MM.1S (cell line): Measurements from ENCODE around the gene NAA25.

Experiments used
- DNase-seq: peaks from one replicate; pipeline ENCODE4 v3.0.0-alpha.2; 2015
- H2AFZ ChIP-seq: fragments of 300-600 bp; sonication (generic); 2 replicates; pipeline ENCODE4 v1.6.0; 2016; ENCODE audit warnings: antibody characterized with exemption, low read length
- H3F3A ChIP-seq: fragments of 300-600 bp; sonication (generic); 2 replicates; pipeline ENCODE4 v1.6.1; 2016; ENCODE audit warnings: mild to moderate bottlenecking, antibody characterized with exemption, low read length, moderate library complexity, mixed read lengths; ENCODE audit not compliant: insufficient read depth
- H3K27ac ChIP-seq: fragments of 300-600 bp; sonication (generic); 2 replicates; pipeline ENCODE4 v1.5.1; 2016; ENCODE audit warnings: mild to moderate bottlenecking, low read length
- H3K27me3 ChIP-seq: fragments of 300-600 bp; sonication (generic); replicated peaks from 2 replicates; pipeline ENCODE4 v1.6.0; 2016; ENCODE audit warnings: low read length; ENCODE audit not compliant: insufficient read depth
- H3K36me3 ChIP-seq: fragments of 300-600 bp; sonication (generic); replicated peaks from 2 replicates; pipeline ENCODE4 v1.6.1; 2016; ENCODE audit warnings: mild to moderate bottlenecking, low read length, mixed read lengths; ENCODE audit not compliant: insufficient read depth
- H3K4me1 ChIP-seq: fragments of 300-600 bp; sonication (generic); 2 replicates; pipeline ENCODE4 v1.6.1; 2016; ENCODE audit warnings: low read length, mixed read lengths
- H3K4me2 ChIP-seq: fragments of 300-600 bp; sonication (generic); 2 replicates; pipeline ENCODE4 v1.6.0; 2016; ENCODE audit warnings: low read depth, low read length
- H3K4me3 ChIP-seq: fragments of 300-600 bp; sonication (generic); 2 replicates; pipeline ENCODE4 v1.5.1; 2016; ENCODE audit warnings: low read length, mixed read lengths
- H3K79me2 ChIP-seq: fragments of 300-600 bp; sonication (generic); 2 replicates; pipeline ENCODE4 v1.6.1; 2016; ENCODE audit warnings: mixed run types, low read length, mixed read lengths
- H3K9ac ChIP-seq: fragments of 300-600 bp; sonication (generic); 2 replicates; pipeline ENCODE4 v1.6.1; 2016; ENCODE audit warnings: low read length, mixed read lengths
- H3K9me2 ChIP-seq: fragments of 300-600 bp; sonication (generic); replicated peaks from 2 replicates; pipeline ENCODE4 v1.6.1; 2016; ENCODE audit warnings: mild to moderate bottlenecking, low read length, mixed read lengths; ENCODE audit not compliant: insufficient read depth
- H3K9me3 ChIP-seq: fragments of 300-600 bp; sonication (generic); replicated peaks from 2 replicates; pipeline ENCODE4 v1.6.1; 2016; ENCODE audit warnings: mild to moderate bottlenecking, low read length, mixed read lengths; ENCODE audit not compliant: insufficient read depth
- H4K20me1 ChIP-seq: fragments of 300-600 bp; sonication (generic); 2 replicates; pipeline ENCODE4 v1.6.1; 2016; ENCODE audit warnings: mild to moderate bottlenecking, low read length, moderate library complexity, mixed read lengths; ENCODE audit not compliant: insufficient read depth
- CTCF ChIP-seq: fragments of 300-600 bp; sonication (generic); IDR thresholded peaks from 2 replicates; pipeline ENCODE4 v1.5.1; 2016; ENCODE audit warnings: antibody characterized with exemption, low read length, mixed read lengths
- EZH2 ChIP-seq: fragments of 300-600 bp; sonication (generic); optimal IDR thresholded peaks from 2 replicates; pipeline ENCODE3; 2017; ENCODE audit warnings: low read depth, mild to moderate bottlenecking, antibody characterized with exemption, low read length, mixed read lengths
- EZH2phosphoT487 ChIP-seq: fragments of 300-600 bp; sonication (generic); IDR thresholded peaks from 2 replicates; pipeline ENCODE4 v1.6.1; 2018; ENCODE audit warnings: antibody characterized with exemption, low read length

NAA25 gene

DNA sequence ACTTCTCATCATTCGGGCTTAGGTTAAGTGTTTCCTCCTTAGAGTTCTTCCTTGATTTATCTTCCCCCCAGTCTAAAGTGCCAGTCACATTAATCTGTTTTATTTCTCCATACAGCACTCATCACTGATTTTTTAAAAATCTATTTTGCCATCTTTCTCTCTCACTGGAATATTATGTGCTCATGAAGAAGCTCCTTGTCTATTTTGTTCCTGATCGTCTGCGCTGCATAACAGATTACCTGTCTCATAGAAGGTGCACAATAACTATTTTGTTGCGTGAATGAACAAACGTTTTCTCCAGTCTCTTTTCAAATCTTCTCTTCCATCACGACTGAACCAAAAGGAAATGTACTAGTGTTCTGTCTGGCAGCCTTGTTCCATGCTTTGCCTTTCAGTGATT is 92.6 kb downstream of the NAA25 start:
- peaks cover 69% of the 10 kb centered on the region for H3K79me2 ChIP-seq
- no peaks in the 10 kb centered on the region for H3K9me3 ChIP-seq
- no peak for DNase-seq
- no peaks in the 10 kb centered on the region for H3K27me3 ChIP-seq
- H3K36me3 ChIP-seq: peaks cover 4% of the 10 kb centered on the region; the same call in 1 of the 2 replicates
- H3K4me2 ChIP-seq: no peak overlapping the region
- no peak overlapping the region for H3K27ac ChIP-seq
- H4K20me1 ChIP-seq: peaks cover 9% of the 10 kb centered on the region; the same call in 1 of the 2 replicates
- H2AFZ ChIP-seq: no peak overlapping the region
- no peak for TF ChIP-seq EZH2
- TF ChIP-seq CTCF: no peak
- TF ChIP-seq EZH2phosphoT487: no peak
- no peak overlapping the region for H3K9ac ChIP-seq
- no peak overlapping the region for H3K4me3 ChIP-seq
- H3K4me1 ChIP-seq: peaks cover 9% of the 10 kb centered on the region; the same call in 1 of the 2 replicates
- H3F3A ChIP-seq: peaks cover 15% of the 10 kb centered on the region
- H3K9me2 ChIP-seq: no peaks in the 10 kb centered on the region

GRCh38 chr12:112013601-112014402 is 94.8 kb downstream of the NAA25 start:
- peak overlapping the region; percentile 66 for H3K4me2 ChIP-seq
- H3K27me3 ChIP-seq: no peaks in the 10 kb centered on the region
- peak; percentile 71 for DNase-seq
- peaks cover 4% of the 10 kb centered on the region; the same call in 1 of the 2 replicates for H3K36me3 ChIP-seq
- TF ChIP-seq CTCF: no peak
- TF ChIP-seq EZH2phosphoT487: no peak
- no peak for TF ChIP-seq EZH2
- peak overlapping the region; percentile 97 for H3K27ac ChIP-seq
- H3K4me1 ChIP-seq: peaks cover 25% of the 10 kb centered on the region
- H3K4me3 ChIP-seq: peak overlapping the region; percentile 92
- H3K9me2 ChIP-seq: no peaks in the 10 kb centered on the region
- H2AFZ ChIP-seq: peak overlapping the region; percentile 48; the same call in 1 of the 2 replicates
- H3F3A ChIP-seq: peaks cover 24% of the 10 kb centered on the region
- no peaks in the 10 kb centered on the region for H3K9me3 ChIP-seq
- H3K79me2 ChIP-seq: peaks cover 48% of the 10 kb centered on the region
- peak overlapping the region; percentile 90 for H3K9ac ChIP-seq
- peaks cover 9% of the 10 kb centered on the region; the same call in 1 of the 2 replicates for H4K20me1 ChIP-seq

DNA sequence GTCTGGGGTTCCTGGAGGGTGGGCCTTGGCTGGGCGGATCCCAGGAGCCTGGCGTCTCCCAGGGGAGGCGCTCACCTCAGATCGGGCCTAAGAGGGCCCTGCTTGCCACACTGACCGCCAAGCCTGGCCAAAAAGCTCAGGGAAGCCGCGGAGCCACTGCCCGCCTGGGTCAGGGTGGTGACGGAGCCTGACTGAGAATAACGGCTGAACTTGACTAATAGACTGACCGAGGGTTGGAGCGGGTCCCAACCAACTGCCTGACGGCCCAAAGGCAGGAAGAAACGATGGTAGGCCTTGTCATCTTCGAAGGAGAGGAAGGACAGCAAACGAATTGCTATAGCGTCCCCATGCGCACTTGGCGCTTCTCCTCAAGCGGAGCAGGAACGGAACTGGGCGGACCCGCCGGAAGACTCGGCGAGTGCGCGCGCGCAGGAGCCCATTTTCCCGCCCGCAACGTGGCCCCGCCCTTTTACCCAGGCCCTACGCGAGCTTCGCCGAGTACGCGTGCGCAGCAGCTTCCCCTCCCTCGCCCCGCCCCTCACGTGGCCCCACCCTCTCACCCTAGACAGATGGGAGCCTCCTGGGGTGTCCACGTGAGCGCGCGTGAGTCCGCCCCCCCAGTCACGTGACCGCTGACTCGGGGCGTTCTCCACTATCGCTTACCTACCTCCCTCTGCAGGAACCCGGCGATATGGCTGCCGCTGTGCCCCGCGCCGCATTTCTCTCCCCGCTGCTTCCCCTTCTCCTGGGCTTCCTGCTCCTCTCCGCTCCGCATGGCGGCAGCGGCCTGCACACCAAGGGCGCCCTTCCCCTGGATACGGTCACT is 95.6 kb downstream of the NAA25 start, which contains the start of the genes ERP29 and TMEM116:
TSS of gene ERP29 (plus strand) at position 652 of the 826 bp plus-strand sequence. CDS start at position 692, 40 bp downstream.
TSS of gene TMEM116 (minus strand) at position 391 of the 826 bp plus-strand sequence. CDS start 7,895 bp downstream, outside the sequence.
- Histone ChIP-seq H3K27me3 (no peaks in the 10 kb centered on the region), H3K4me2 (peak within 1 kb of the TSS; percentile 90), H3K4me3 (peak within 1 kb of the TSS; percentile 92), H3K4me1 (peaks cover 25% of the 10 kb centered on the region), H3K9me2 (no peaks in the 10 kb centered on the region), H3K36me3 (peaks cover 4% of the 10 kb centered on the region; the same call in 1 of the 2 replicates), H4K20me1 (peaks cover 4% of the 10 kb centered on the region; the same call in 1 of the 2 replicates), H3K79me2 (peaks cover 40% of the 10 kb centered on the region), H2AFZ (peak within 1 kb of the TSS; percentile 69), H3K9me3 (no peaks in the 10 kb centered on the region), H3K9ac (peak within 1 kb of the TSS; percentile 90), H3K27ac (peak within 1 kb of the TSS; percentile 97), H3F3A (peaks cover 24% of the 10 kb centered on the region)
- DNase-seq: peak; percentile 95
- TF ChIP-seq CTCF: peak; percentile 39
- no peak for TF ChIP-seq EZH2phosphoT487
- no peak for TF ChIP-seq EZH2
